ENCODE results near the gene CENPS. TPM values are rescaled to one million over a fixed set of nuclear protein-coding genes. Genes with fewer than 3 reads are reported as not detected.
A peak's percentile ranks its signal among the peaks of the same experiment; 100 is the strongest.

Gene CENPS
- total and polyA plus RNA-seq, 2 of the 13 experiments (the other 11 are each of a cell fraction or from before 2014, with no cell fraction given) = 3.3 to 22.0 TPM

DNA sequence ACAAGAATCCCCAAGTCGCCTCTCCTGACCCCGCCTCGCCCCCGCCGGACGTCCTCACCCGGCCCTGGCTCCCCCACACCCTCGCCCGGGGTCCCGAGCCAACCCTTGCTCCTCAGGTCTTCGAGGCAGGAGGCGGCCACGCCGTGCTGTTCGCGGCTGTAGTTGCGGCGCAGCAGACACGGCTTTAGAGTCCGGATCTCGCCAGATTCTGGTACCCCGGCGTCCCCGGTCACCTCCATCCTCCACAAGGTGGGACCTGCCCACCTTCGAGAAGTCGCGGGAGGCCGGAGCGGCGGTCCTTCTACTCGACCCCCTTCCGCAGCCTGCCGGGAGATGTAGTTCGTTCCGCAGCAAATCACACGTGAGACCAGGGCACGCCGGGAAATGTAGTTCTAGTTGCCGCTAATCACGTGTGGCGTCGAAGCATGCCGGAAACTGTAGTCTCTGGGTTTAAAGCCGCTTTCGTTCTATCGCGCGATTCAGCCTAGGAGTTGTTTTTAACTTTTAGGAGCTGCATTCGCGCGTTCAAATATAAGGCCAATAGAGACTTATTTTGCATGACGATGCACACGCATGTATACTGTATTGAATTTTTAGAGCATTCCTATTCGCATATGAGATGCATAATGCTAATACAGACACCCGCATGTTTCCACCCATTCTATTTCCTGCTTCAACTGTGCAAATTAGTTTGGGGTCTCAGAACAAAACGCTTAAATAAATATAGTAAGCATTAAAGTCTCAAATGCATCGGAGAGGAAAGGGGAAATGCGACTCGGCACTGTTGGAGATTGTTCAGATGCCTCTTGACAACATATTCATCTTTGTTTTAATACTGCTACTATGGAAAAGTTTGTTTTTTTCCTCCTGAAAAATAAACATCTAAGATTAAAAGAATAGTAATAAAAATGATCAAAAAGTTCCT is 42.2 kb downstream of the CENPS start, which contains the start of gene DFFA (continued):
- TF ChIP-seq, protein P1, sequence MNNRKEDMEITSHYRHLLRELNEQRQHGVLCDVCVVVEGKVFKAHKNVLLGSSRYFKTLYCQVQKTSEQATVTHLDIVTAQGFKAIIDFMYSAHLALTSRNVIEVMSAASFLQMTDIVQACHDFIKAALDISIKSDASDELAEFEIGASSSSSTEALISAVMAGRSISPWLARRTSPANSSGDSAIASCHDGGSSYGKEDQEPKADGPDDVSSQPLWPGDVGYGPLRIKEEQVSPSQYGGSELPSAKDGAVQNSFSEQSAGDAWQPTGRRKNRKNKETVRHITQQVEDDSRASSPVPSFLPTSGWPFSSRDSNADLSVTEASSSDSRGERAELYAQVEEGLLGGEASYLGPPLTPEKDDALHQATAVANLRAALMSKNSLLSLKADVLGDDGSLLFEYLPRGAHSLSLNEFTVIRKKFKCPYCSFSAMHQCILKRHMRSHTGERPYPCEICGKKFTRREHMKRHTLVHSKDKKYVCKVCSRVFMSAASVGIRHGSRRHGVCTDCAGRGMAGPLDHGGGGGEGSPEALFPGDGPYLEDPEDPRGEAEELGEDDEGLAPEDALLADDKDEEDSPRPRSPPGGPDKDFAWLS (CRISPR knock-in tag; IDR thresholded peaks at IDR 0.05; ENCODE audit: borderline replicate concordance) = no peak
- TF ChIP-seq ZNF839 (CRISPR knock-in tag; IDR thresholded peaks at IDR 0.05; ENCODE audit: borderline replicate concordance) (0 out of 2 replicates have a peak, but pooled peaks have one; percentile 41), ZNF205 (CRISPR knock-in tag; IDR thresholded peaks at IDR 0.05) (peak; percentile 67), CSRNP1 (CRISPR knock-in tag; IDR thresholded peaks at IDR 0.05) (no peak), ZNF678 (CRISPR knock-in tag; IDR thresholded peaks at IDR 0.05) (no peak), ZNF383 (CRISPR knock-in tag; IDR thresholded peaks at IDR 0.05; ENCODE audit: borderline replicate concordance) (0 out of 2 replicates have a peak, but pooled peaks have one; percentile 20), IRF2 (CRISPR knock-in tag; IDR thresholded peaks at IDR 0.05) (peak; percentile 99), ZNF556 (CRISPR knock-in tag; IDR thresholded peaks at IDR 0.05; ENCODE audit: borderline replicate concordance) (peak; percentile 77), ZNF180 (CRISPR knock-in tag; IDR thresholded peaks at IDR 0.05; ENCODE audit: borderline replicate concordance, low read depth) (peak; percentile 40; the same call in 1 of the 2 replicates), ZNF484 (CRISPR knock-in tag; IDR thresholded peaks at IDR 0.05; ENCODE audit: borderline replicate concordance, low read depth) (no peak), ZNF614 (CRISPR knock-in tag; IDR thresholded peaks at IDR 0.05; ENCODE audit: borderline replicate concordance) (peak; percentile 74; the same call in 1 of the 2 replicates), TRIM24 (CRISPR knock-in tag; IDR thresholded peaks at IDR 0.05) (no peak), AGO2 (optimal IDR thresholded peaks at IDR 0.05; ENCODE audit: low read depth, low read length) (peak; percentile 29), ZNF780A (CRISPR knock-in tag; IDR thresholded peaks at IDR 0.05) (no peak), KDM5A (IDR thresholded peaks at IDR 0.05; ENCODE audit: borderline replicate concordance, low read length) (peak; percentile 56; the same call in 1 of the 2 replicates)
- TF ChIP-seq, protein P2, sequence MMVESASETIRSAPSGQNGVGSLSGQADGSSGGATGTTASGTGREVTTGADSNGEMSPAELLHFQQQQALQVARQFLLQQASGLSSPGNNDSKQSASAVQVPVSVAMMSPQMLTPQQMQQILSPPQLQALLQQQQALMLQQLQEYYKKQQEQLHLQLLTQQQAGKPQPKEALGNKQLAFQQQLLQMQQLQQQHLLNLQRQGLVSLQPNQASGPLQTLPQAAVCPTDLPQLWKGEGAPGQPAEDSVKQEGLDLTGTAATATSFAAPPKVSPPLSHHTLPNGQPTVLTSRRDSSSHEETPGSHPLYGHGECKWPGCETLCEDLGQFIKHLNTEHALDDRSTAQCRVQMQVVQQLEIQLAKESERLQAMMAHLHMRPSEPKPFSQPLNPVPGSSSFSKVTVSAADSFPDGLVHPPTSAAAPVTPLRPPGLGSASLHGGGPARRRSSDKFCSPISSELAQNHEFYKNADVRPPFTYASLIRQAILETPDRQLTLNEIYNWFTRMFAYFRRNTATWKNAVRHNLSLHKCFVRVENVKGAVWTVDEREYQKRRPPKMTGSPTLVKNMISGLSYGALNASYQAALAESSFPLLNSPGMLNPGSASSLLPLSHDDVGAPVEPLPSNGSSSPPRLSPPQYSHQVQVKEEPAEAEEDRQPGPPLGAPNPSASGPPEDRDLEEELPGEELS (CRISPR knock-in tag; IDR thresholded peaks at IDR 0.05) = peak; percentile 65
- TF ChIP-seq, protein P3, sequence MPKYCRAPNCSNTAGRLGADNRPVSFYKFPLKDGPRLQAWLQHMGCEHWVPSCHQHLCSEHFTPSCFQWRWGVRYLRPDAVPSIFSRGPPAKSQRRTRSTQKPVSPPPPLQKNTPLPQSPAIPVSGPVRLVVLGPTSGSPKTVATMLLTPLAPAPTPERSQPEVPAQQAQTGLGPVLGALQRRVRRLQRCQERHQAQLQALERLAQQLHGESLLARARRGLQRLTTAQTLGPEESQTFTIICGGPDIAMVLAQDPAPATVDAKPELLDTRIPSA (CRISPR knock-in tag; IDR thresholded peaks at IDR 0.05; ENCODE audit: borderline replicate concordance) = peak; percentile 88; the same call in 1 of the 2 replicates
- TF ChIP-seq, protein P4, sequence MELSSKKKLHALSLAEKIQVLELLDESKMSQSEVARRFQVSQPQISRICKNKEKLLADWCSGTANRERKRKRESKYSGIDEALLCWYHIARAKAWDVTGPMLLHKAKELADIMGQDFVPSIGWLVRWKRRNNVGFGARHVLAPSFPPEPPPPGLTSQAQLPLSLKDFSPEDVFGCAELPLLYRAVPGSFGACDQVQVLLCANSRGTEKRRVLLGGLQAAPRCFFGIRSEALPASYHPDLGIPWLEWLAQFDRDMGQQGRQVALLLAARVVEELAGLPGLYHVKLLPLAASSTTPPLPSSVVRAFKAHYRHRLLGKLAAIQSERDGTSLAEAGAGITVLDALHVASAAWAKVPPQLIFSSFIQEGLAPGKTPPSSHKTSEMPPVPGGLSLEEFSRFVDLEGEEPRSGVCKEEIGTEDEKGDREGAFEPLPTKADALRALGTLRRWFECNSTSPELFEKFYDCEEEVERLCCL (CRISPR knock-in tag; IDR thresholded peaks at IDR 0.05; ENCODE audit: borderline replicate concordance) = no peak
